HFFc6 (cell line): ENCODE data around the gene ZNF669. TPM values are rescaled to one million over a fixed set of nuclear protein-coding genes. Genes with fewer than 3 reads are reported as not detected.
A peak's percentile ranks its signal among the peaks of the same experiment; 100 is the strongest.

Experiments
- DNase-seq: peaks from one replicate; pipeline ENCODE4 v3.0.0-alpha.2; 2018
- H3K27ac Mint-ChIP-seq: 2 replicates; pipeline ENCODE4 v1.8.0; 2020; ENCODE audit warnings: mild to moderate bottlenecking, mixed read lengths
- H3K27me3 Mint-ChIP-seq: 2 replicates; pipeline ENCODE4 v1.8.0; 2021; ENCODE audit warnings: mild to moderate bottlenecking, moderate library complexity, mixed read lengths; ENCODE audit not compliant: insufficient read depth
- H3K36me3 Mint-ChIP-seq: 2 replicates; pipeline ENCODE4 v1.8.0; 2021; ENCODE audit warnings: low read depth, mixed read lengths
- H3K4me1 Mint-ChIP-seq: 2 replicates; pipeline ENCODE4 v1.8.0; 2020; ENCODE audit warnings: low read depth, mixed read lengths
- H3K4me3 Mint-ChIP-seq: 2 replicates; pipeline ENCODE4 v1.8.0; 2020; ENCODE audit warnings: mild to moderate bottlenecking, moderate library complexity, mixed read lengths
- H3K9me3 Mint-ChIP-seq: 2 replicates; pipeline ENCODE4 v1.8.0; 2020; ENCODE audit warnings: mild to moderate bottlenecking, mixed read lengths
- CTCF ChIP-seq: fragments of 200-600 bp; sonication (generic); IDR thresholded peaks from 2 replicates; pipeline ENCODE4 v1.5.0; 2021; ENCODE audit warnings: antibody characterized with exemption, mild to moderate bottlenecking
- total RNA-seq, 6 experiments: library from RNA; stranded (reverse); fragmentation: NEBNext Ultra II Directional; extraction: Animal tissue kit (Norgen Biotek cat#: 25700); gene quantifications; 2 replicates in 1 of 6; 3 replicates in 5 of 6; pipeline ENCODE4 v1.2.3, GENCODE V29; 2021

ZNF669 gene
- total RNA-seq, 6 experiments from 2014 or later, result 4.4 to 5.4 (median 4.8) TPM

- H3K36me3 Mint-ChIP-seq, result peaks cover 3% of the 10 kb centered on the region; the same call in 1 of the 2 replicates
- H3K4me3 Mint-ChIP-seq, result no peak overlapping the region; the same call in 1 of the 2 replicates
- no peak overlapping the region for H3K27ac Mint-ChIP-seq
- DNase-seq, result no peak
- peaks cover 9% of the 10 kb centered on the region for H3K9me3 Mint-ChIP-seq
- H3K4me1 Mint-ChIP-seq, result peaks cover 17% of the 10 kb centered on the region
- H3K27me3 Mint-ChIP-seq, result no peaks in the 10 kb centered on the region; the same call in none of the 2 replicates
- TF ChIP-seq CTCF, result no peak
These were observed 8.9 kb upstream of the ZNF669 start for GRCh38 chr1:247113094-247113497.

DNA sequence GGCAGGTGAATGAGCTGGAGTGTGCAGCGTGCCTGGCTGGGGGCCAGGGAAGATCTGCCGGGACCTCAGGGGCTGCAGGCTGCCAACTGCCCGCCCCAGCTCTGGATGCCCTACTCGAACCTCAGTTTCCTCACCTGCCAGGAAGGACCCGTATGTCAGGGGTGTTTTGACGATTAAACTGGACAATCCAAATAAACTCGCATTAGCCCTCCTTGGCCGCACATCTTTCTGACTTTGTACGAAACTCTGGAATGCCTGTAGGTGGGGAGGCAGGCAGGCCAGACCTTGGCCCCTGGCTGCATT, 8.3 kb upstream of the ZNF669 start:
- Mint-ChIP-seq H3K9me3 (peaks cover 9% of the 10 kb centered on the region), H3K4me3 (peak overlapping the region; percentile 37; the same call in 1 of the 2 replicates), H3K36me3 (peaks cover 3% of the 10 kb centered on the region; the same call in 1 of the 2 replicates), H3K27ac (no peak overlapping the region), H3K27me3 (no peaks in the 10 kb centered on the region; the same call in none of the 2 replicates), H3K4me1 (peaks cover 17% of the 10 kb centered on the region)
- no peak for DNase-seq
- no peak for TF ChIP-seq CTCF

DNA sequence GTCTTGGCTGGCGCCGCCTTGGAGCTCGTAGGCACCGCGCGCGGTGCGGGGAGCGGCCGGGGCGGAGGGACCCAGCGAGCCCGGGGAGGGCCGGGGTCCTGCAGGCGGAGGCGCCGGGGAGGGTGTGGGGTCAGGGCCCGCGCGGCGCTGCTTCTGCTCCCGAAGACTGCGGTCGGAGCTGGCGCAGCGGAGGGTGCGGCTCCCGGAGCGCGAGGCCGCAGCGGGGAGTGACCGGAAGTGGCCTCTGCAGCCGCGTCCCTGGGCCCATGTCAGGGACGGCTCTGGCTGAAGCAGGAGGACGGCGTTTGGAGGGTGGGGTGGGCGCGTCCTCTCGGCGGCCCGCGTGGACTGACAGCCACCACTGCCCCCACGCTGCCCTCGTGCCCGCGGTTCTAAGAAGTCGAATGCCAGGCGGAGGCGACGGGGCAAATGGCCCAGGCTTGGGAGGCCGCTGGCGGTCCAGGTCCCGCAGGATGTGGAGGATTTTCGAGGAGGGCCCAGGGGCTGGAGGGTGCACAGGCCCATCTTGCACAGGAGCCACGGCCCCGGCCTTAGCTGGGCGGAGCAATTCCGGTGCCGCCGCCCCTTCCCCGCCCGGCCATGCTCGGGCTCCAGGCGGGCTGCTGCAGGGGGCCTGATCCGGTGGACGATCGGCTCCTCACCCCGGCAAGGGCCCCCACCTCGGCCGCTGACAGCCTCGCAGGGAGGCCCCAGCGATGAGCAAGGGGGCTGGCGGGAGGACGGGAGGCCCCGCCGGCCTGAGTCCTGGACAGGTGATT, 7.7 kb upstream of the ZNF669 start:
- H3K27ac Mint-ChIP-seq, result peak overlapping the region; percentile 42; the same call in 1 of the 2 replicates

DNA sequence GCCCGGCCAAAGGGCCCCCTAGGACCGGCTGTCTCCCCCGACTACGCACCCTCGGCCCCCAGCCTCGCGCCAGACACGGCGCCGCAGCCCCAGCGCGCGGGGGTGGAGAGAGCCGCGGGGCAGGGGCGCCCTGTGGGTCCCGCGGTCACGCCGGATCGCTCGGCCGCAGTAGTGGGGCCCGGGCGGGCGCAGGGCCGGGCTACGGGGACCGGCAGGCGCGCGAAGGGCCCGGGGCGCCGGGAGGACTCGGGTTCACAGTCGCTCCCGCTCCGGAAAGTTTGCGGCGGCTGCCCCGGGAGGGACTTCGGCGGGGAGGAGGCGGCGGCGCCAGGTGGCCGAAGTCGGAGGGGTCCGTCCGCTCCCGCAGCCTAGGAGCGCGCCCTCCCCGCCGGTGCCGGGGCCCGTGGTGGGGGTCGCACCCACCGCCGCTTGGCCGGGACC, 7.1 kb upstream of the ZNF669 start:
- Mint-ChIP-seq H3K4me1 (peaks cover 17% of the 10 kb centered on the region), H3K9me3 (peaks cover 9% of the 10 kb centered on the region), H3K4me3 (peak overlapping the region; percentile 86), H3K27ac (peak overlapping the region; percentile 52; the same call in 1 of the 2 replicates), H3K27me3 (no peaks in the 10 kb centered on the region; the same call in none of the 2 replicates), H3K36me3 (peaks cover 3% of the 10 kb centered on the region; the same call in 1 of the 2 replicates)
- no peak for TF ChIP-seq CTCF
- DNase-seq, result no peak

More for the DNA sequence above, 7.7 kb upstream of the ZNF669 start:
- peaks cover 9% of the 10 kb centered on the region for H3K9me3 Mint-ChIP-seq
- H3K4me1 Mint-ChIP-seq, result peaks cover 17% of the 10 kb centered on the region
- DNase-seq, result peak; percentile 10
- H3K27me3 Mint-ChIP-seq, result no peaks in the 10 kb centered on the region; the same call in none of the 2 replicates
- peaks cover 3% of the 10 kb centered on the region; the same call in 1 of the 2 replicates for H3K36me3 Mint-ChIP-seq
- no peak for TF ChIP-seq CTCF
- H3K4me3 Mint-ChIP-seq, result peak overlapping the region; percentile 78

- no peaks in the 10 kb centered on the region; the same call in none of the 2 replicates for H3K27me3 Mint-ChIP-seq
- no peak for DNase-seq
- TF ChIP-seq CTCF, result no peak
- H3K4me3 Mint-ChIP-seq, result peak overlapping the region; percentile 86
- H3K9me3 Mint-ChIP-seq, result peaks cover 9% of the 10 kb centered on the region
- peaks cover 3% of the 10 kb centered on the region; the same call in 1 of the 2 replicates for H3K36me3 Mint-ChIP-seq
- H3K4me1 Mint-ChIP-seq, result peaks cover 17% of the 10 kb centered on the region
- H3K27ac Mint-ChIP-seq, result peak overlapping the region; percentile 52; the same call in 1 of the 2 replicates
These were observed 6.6 kb upstream of the ZNF669 start for GRCh38 chr1:247110627-247111258.
